Measurements from ENCODE around the gene EPHA8.

Gene EPHA8

DNA sequence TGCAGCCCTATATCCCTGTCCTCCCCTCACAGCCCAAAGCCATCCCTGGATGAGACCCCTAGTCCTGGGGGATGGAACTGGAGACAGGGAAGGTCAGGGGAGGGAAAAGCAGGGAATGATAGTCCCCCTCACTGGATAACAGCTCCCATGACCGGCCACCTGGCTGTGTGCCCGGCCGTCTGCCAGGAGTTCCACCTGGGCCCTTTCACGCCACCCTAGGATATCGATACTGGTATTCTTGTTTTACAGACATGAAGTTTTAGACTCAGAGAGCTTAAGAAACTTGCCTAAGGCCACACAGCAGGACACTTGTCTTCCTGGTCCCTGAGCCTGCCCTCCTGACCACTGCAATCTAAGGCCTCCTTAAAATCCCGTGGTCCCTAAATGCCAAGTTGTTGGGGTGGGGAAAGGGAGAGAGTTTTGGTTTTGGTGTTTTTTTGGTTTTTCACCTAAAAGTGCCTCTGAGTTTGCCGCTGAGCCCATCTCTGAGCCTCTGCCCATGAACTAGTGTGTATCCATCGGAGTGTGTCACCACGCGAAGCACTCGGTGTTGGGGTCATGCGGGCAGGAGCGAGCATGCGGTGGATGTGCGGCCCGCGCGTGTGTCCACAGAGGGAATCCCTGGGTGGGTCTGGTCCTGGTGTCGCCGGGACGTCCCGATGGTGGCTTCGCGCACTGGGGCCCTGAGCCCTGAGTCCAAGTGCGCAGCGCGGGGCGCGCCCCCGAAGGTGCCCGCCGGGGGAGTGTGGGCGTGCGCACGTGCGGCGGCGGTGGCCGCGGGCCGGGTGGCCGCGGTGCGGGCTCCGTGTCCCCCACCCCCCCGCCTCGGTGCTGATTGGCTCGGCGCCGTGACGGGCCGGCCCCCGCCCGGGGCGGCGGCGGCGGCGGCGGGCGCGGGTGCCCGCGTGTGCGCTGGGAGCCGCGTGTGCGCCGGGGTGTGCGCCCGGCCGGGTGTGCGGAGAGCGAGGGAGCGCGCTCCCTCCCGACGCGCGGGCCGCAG lies at the start of gene EPHA8:
TSS of gene EPHA8 (plus strand) at position 906 of the 1,000 bp plus-strand sequence. CDS start 147 bp downstream, outside the sequence.
- DNase-seq, result no peak

DNA sequence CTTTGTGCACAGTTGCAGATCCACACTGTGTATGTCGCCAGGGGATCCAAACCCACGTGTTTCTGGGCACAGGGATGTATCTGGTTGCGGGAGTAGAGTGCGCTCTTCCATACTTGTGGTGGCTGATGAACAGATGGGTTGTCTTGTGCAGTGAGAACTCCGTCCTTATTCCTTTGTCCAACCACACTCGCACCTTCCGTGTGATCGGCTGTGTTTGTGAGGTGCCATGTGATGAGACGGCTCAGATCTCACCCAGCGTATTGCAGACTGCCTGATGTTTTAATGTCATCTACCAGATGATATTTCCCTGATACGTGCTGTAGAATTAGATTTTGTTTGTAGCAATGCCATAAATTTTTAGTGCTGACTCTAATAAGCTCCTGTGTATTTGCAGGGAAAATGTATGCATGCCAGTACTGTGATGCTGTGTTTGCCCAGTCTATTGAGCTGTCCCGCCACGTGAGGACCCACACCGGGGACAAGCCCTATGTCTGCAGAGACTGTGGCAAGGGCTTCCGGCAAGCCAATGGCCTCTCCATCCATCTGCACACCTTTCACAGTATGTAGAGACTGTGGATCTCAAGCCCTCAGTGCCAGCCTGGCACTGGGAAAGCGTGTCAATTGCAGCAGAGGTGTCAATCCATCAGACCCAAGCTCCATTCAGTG lies 46.2 kb upstream of the EPHA8 start:
- no peak for DNase-seq

DNA sequence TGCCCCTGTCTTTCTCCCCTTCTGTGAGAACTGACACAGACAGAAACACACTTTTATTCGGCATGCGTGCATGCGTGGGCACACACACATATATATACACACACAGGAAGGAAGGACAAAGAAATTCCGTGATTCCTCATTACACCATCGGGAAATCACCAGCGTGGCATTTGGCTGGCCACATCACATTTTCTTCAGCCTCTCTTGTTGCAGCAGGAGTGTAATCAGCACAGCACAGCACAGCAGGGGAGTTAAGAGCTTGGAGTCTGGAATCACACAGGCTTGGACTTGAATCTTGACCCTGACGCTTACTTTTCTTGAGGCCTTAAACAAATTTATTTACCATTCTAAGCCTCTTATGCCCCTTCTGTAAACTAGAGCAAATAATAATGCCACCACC lies 45.3 kb upstream of the EPHA8 start:
- no peak for DNase-seq

DNA sequence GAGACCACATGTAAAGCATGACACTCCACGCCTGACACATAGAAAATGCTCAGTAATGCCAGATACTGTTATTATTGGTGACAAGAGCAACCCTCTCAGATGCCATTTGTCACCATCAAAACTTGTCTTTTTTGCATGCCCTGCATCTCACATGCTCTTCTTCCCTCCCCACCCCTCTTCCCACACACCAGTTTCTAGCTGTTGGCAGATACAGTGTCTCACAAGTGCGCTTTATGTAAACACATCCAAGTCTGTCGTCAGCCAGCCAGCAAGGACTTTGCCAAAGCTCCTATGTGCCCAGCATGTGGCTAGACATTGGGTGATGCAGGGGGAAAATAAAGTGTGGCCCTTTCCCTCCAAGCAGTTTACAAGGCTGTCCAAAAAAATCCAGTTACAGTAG lies 44.9 kb upstream of the EPHA8 start:
- no peak for DNase-seq

DNA sequence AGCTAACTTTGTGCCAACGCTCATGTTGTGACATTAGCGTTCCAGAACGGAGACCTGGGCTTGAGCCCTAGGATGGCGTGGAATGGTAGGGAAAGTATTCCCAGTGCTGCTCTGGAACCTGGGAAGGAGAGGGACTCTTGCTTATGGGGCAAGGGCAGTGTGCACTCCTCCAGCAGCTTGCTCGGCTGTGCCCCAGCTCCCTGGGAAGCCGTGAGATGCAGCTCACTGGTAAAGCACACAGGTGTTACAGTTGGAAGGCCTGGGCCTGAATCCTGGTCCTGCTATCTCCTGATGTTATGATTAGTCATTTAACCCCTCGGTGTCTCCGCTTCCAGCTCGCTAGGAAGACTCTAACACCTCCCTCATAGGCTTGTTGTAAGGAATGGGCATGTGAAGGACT lies 42.4 kb upstream of the EPHA8 start:
- no peak for DNase-seq

DNA sequence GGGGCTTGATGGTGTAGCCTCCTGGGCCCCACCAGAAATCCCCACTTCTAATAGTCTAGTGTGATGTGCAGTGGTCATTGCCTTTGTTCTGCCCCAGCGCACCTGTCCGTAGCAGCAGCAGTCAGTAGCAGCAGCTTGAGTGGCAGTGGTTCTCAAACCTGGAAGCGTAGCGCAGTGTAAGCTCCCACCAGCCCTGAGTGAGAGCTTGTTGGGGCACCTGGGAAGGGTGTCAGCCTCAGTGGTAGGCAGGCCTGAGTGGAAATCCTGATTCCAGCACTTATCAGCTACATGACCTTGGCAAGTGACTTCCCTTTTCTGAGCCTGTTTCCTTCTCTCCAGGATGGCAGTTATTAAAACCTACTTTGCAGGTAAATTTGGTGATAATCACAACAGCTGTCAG lies 41.6 kb upstream of the EPHA8 start:
- no peak for DNase-seq

DNA sequence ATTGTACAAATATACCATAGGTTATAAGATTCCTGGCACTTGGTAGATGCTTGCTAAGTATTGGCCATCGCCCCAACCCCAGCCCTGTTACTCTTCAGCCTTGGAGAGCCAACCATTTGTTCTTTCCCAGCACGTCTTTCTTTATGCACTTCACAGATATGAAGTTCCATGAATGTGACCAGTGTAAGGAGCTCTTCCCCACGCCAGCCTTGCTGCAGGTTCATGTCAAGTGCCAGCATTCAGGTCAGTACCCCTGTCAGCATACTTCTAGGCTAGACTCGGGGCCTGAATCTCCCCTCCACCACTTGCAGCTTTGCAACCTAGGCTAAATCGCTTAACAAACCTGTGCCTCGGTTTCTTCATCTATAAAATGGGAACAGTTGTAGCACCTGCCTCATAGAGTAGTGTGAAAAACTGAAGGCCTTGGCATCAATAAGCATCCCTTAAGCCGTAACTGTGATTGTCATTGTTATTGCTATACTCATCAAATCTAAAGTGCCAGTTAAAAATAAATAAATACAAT lies 41.0 kb upstream of the EPHA8 start:
- no peak for DNase-seq

DNA sequence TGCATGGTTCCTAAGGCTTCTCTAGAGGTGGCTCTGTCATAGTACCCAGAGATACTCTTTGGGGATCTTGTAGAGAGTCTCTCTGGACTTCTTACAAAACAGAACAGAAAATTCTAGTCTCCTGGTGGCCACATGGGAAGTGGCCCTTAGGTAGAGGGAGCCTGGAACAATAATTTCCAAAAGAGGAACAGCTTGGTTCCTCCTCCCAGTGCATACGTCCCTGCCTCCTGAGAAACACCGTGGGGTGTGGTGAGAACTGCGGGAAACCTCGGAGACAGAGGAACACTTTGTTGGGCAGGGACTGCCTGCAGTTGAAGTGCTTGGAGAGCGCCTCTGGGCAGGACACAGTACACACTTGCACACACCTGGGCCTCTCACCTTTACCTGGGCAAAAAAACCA lies 38.8 kb upstream of the EPHA8 start:
- peak in 2 of 3 donors; percentile 11 to 27 for DNase-seq

DNA sequence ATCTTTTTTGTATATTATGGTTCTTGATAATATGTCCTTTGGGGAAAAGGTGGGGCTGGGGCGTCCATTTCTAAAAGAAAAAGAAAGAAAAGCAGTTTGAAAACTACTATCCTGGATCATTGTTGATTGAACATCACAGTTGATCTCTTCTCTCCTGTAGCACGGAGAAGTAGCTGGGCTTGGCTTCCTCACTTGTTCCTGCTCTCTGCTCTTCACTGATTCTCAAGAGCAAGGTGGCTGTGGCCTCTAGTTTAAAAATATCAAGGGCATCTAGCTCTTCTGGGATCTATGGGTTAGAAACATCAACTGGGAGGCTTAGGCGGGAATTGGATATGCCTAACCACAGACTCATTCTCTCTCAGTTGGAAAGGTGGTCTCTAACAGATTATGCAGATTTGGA lies 38.1 kb upstream of the EPHA8 start:
- no peak for DNase-seq

DNA sequence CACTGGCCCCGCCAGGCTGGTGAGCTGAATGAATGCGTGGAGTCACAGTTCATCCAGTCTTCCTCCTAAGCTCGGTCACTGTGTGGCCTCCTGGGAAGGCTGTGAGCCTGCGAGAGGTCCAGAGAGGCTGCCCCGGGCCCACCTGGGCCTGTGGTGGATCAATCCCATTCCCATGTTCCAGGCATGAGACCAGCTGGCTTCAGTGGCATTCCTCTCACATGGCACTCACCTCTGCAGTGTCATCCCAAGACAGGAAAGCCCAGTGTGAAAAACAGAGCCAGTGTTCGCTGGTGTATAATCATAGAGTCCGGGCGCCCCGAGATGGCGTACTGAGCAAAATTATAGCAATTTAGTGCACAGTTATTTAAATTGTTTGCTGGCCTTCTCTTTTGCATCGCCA lies 37.6 kb upstream of the EPHA8 start:
- DNase-seq, result no peak

DNA sequence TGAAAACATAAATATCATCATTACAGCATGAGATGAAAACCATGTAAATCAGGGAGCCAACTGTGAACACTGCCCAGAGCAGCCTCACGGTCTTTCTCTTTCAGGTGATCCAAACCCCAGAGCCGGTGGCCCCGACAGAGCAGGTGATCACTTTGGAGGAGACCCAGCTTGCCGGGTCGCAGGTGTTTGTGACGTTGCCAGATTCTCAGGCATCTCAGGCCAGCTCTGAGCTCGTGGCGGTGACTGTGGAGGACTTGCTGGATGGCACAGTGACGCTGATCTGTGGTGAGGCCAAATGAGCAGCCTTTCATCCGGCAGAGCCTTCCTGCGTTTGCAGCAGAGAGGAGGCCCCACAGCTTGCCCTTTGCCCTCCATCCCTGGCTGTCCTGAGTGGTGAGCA lies 37.2 kb upstream of the EPHA8 start:
- DNase-seq, result no peak

DNA sequence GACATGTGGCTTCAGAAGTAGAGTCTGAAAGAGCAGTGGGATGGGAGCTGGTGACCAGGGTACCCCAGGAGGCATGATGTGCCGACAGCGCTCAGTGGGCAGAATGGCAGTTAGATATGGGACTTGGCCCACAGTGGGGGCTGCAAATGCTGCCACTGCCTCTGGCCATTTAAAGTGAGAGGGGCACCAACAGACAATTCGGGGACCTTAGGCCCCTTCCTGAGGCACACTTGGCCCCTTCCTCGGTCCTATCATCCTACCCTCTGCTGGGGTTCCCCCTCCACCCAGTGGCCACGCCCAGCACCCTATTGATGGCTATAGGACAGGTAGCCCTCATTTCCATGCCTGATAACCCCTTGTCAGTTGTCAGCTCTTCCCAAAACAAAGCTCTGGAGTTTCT lies 36.6 kb upstream of the EPHA8 start:
- no peak for DNase-seq

DNA sequence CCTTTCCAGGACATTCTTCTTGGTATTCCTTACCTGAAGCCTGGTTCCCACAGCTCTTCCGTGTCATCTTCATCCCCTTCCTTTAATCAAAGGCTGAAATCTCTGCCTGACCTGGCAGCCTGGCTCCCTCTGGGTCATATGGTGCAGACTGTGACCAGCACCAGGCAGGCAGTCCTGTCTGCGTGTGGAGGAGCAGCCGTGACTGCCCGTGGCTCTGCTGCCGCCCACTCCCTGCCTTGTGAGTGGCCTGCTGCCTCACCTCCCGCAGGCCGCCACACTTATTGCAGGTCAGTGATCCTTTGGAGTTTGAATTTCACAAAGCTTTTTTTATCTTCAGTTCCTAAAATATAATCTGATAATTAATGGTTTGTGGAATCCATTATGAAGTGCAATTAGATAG lies 36.2 kb upstream of the EPHA8 start:
- DNase-seq, result no peak

DNA sequence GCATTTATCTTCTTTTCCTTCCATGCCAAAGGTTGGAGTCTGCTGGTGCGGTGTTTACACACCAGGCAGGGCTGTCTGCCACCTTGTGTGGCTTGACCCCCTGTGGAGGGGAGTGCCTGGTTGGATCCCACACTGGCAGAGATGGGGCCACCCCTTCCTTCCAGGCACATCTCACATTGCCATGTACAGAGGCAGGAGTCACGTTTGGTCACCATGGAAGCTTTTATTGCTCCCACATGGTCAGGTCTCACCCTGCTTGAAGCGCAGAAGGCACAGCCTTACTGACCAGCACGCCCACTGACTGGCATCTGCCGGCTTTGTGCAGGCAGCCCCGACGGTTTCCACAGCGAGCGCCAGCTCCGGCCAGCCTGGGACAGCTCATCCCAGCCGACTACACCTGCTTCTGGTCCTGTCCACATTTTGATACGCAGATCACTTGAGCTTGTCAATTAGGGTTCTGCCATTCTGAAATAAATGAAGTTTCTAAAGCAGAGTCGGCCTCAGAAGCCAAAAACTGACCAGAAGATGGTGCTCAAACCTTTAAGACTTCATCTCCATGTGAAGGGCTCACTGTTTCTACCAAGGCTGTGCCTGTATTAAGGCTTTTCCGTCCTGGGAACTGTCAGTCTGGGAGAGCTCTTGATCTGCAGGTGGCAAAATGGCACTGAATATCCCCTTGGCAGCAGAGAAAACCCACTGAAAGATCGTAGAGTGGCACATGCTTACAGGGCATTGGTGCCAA lies 35.6 kb upstream of the EPHA8 start:
- peak in 2 of 3 donors; percentile 19 to 27 for DNase-seq

DNA sequence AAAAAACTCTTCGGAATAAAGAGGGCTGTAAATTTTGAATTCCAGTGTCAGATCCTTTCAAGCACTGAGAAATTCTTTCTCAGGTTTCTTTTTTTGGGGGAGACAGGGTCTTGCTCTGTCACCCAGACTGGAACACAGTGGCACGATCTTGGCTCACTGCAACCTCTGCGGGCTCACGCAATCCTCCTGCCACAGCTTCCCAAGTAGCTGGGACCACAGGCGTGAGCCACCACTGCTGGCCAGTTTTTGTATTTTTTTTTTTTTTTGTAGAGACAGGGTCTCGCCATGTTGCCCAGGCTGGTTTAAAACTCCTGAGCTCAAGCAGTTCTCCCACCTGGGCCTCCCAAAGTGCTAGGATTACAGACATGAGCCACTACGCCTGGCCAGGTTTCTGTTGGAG lies 34.8 kb upstream of the EPHA8 start:
- no peak for DNase-seq

DNA sequence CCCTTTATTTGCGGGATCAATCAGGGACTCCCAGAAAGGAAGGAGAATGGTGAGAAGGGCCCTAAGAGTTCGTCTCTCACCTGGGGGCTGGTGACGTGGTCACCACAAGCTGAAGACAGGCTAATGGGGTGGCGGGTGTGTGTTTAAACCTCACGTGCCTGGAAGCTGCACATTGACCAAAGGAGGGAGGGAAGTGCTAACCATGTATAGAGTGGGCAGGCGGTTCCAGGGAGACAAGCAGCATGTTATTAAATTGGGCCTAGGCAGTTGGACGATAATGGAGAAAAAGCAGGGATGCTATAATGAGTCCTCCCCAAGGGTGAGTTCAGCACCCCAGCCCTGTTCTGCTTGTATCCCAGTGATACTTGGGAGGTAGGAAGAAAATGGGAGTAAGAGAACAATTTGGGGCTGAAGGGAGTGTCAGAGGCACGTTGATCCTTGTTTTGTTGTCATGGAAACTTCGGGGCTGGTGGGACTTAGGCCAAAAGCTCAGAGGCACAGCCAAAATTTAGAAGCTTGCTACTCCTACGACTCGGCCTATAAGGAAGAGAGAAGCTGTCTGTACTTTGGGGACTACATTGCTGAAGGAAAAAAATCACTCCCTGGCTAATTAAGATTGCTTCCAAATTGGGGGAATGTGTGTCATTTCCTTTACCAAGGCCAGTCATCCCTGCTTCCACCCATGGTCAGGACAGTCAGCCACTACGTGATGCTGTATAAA lies 33.2 kb upstream of the EPHA8 start:
- DNase-seq, result no peak

DNA sequence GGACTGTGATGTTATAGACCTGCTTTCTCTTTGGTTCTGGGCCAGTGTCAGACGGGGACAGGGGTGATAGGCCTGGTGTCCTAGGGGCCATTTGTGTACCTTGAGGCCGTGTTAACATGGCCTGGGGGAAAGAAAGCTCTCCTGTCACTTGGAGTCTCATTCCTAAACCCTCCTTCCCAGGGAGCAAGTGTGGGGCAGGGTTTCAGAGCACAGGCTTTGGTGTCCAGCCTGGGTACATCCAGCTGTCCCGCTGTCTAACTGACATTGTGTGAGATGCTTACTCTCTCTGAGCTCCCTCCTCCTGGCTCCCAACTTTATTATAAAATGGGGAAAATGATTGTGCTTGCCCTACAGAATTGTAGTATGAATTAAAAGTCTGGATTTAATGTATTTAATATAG lies 32.6 kb upstream of the EPHA8 start:
- no peak for DNase-seq

DNA sequence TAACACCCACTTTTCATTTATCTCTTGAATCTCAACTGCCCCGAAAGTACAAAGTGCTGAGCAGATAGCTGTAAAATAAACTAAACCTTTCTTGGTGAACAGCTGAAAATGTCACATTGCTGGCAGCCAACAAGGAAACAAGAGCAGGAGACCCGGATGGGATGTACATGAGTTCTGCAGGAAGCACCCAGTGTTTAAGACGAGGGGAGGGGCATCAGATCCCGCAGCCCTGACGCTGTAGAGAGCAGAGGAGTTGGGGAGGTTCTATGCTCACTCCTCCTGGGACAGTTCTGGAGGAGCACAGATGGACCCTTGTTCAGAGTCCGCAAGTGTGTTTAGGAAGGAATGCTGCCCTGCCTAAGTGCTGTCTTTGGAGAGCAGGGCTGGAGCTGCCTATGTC lies 32.0 kb upstream of the EPHA8 start:
- DNase-seq, result no peak

DNA sequence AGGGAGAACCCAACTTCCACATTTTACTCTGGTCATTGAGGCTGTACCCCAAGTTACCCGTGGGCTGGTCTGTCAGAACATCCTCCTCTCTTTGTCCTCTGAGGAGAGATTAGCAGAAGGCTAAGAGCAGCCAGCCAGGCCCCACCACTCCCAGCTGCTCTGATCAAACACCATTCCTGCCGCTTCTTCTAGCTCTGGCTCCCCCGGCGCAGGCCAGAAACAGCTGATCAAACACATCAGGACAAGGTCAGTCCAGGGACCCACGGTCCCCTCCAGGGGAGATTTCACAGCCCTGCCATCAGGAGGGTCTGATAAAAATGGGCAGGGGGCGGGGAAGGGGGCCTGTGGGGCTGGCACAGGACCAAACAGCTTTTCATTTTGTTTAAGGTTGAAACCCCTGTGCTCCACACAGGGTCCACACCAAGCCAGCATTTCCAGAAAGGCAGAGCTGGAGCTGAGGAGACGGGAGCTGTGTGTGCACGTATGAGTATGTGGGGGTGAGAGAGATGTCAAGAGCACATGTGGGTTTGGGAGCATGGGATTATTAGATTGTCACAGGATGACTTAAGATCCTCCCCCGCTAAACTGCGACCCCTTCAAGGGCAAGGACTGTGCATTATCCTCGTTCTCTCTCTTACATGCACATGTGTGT lies 29.9 kb upstream of the EPHA8 start:
- DNase-seq, result no peak

DNA sequence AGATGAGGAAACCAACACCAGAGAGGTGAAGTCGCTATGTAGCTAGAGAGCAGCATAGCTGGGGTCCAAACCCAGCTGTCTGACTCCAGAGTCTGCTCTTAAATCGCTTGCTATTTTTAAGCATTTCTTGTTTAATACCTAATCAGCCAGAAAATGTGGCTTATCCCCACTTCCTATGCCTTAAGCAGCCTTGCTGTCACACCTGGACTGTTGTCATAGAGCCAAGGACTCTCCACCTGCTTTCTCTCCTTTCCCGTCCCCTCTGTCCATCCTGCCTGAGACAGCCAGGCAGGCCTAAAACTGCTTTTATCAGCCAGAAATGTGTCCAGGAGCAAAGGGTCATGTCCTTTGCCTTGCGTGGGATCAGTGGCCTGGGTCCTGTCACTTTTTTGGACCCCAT lies 28.3 kb upstream of the EPHA8 start:
- no peak for DNase-seq

DNA sequence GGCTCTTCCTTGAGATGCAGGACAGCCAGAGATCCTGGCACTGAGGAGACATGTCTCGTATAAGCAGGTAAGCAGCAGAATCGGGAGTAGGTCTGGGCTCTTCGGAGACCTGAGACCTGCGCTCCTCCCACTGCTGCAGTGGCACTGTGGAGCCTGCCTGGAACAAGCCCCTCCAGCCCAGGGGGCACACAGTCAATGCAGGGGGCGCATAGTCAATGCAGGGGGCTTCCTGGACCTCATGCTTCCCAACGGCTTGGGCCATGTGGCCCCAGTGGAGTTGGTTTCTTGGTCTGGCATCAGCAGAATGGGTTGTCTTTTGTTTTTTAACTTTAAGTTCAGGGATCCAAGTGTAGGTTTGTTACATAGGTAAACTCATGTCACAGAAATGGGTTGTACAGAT lies 27.9 kb upstream of the EPHA8 start:
- DNase-seq, result no peak

DNA sequence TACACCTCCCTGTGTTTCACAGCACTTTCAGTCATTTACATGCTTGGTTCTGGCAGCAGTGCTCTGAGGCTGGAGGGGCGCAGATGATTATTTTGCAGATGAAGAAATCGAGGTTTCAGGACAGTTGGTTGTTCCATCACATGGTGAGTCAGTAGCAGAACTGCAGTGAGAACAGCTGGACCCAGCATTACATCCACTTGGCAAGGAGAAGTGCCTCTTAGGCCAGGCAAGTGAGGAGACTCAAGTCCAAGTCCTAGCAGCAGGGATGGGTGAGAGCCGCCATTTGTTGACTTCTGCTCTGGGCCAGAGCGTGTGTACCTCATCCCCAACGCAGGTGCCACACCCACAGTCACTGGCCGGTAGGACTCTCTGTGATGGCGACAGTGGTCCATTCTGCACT lies 26.8 kb upstream of the EPHA8 start:
- DNase-seq, result no peak
